ENCODE measurements around the gene DLST.

GRCh38 chr14:74875941-74876913, 5.5 kb upstream of the DLST start, which contains the start of gene PROX2:
- TF ChIP-seq POLR2A (IDR thresholded peaks at IDR 0.05) = no peak
- no peak for TF ChIP-seq EP300 (IDR thresholded peaks at IDR 0.05)
- TF ChIP-seq CTCF (IDR thresholded peaks at IDR 0.05) = no peak

All from stomach (tissue), 4 donors.